Tibial nerve (tissue), 4 donors: ENCODE results near the gene OPCML. TPM values are rescaled to one million over a fixed set of nuclear protein-coding genes. Genes with fewer than 3 reads are reported as not detected.

ENCODE experiments used
- DNase-seq, 2 donors: peaks; one replicate each; pipeline ENCODE4 v3.0.0-alpha.2; 2019; ENCODE audit warnings: low spot score in 2 of 2
- H3K27ac ChIP-seq, 4 donors: fragments of 200-600 bp; sonication (generic) in 3 of 4; one replicate each; pipeline ENCODE4 v1.5.1; 2017 to 2019; ENCODE audit warnings: mild to moderate bottlenecking in 1 of 4
- H3K27me3 ChIP-seq, 2 donors: fragments of 200-600 bp; sonication (generic) in 1 of 2; one replicate each; pipeline versions ENCODE4 v1.5.1 to v1.6.0; 2017 to 2019
- H3K36me3 ChIP-seq, 3 donors: fragments of 200-600 bp; sonication (generic); one replicate each; pipeline ENCODE4 v1.5.1; 2018 to 2019
- H3K4me1 ChIP-seq, 4 donors: fragments of 200-600 bp; sonication (generic) in 3 of 4; one replicate each; pipeline ENCODE4 v1.5.1; 2017 to 2019
- H3K4me3 ChIP-seq, 4 donors: fragments of 200-600 bp; sonication (generic) in 3 of 4; one replicate each; pipeline ENCODE4 v1.5.1; 2017 to 2019; ENCODE audit warnings: mild to moderate bottlenecking in 1 of 4, moderate library complexity in 1 of 4
- H3K9me3 ChIP-seq, 4 donors: fragments of 200-600 bp; sonication (generic) in 3 of 4; one replicate each; pipeline ENCODE4 v1.5.1; 2017 to 2019
- EP300 ChIP-seq, 2 donors: sonication (generic); formaldehyde crosslinking; IDR thresholded peaks; one replicate each; pipeline ENCODE4 v1.6.1; 2017; ENCODE audit warnings: antibody characterized with exemption in 2 of 2, mild to moderate bottlenecking in 1 of 2
- POLR2A ChIP-seq, 2 donors: fragments of 450-650 bp; IDR thresholded peaks; one replicate each; pipeline ENCODE4 v1.6.1; 2017; ENCODE audit warnings: antibody characterized with exemption in 2 of 2, mild to moderate bottlenecking in 2 of 2, moderate library complexity in 2 of 2
- WGBS, 2 donors: methylation state at CpG; one replicate each; pipeline ENCODE4 v1.1.5; 2018; 5-methylcytosine and 5-hydroxymethylcytosine counted together
- total RNA-seq, 4 donors: library from RNA; depleted of rRNA; stranded (reverse); fragments of >200 nt; gene quantifications; one replicate each; pipeline ENCODE4 v1.1.0, GENCODE V29; 2016
- TF ChIP-seq, protein P1 (sequence below), 5 experiments: fragments of 200-600 bp in 3 of 5; fragments of 450-650 bp in 2 of 5; sonication (generic) in 3 of 5; IDR thresholded peaks; one replicate each; pipeline ENCODE4 v1.5.1; 2016 to 2019; ENCODE audit warnings: antibody characterized with exemption in 5 of 5, mild to moderate bottlenecking in 3 of 5, moderate library complexity in 2 of 5

OPCML gene
- total RNA-seq, 4 donors from 2014 or later: 1.0 to 10.8 (median 1.9) TPM

DNA sequence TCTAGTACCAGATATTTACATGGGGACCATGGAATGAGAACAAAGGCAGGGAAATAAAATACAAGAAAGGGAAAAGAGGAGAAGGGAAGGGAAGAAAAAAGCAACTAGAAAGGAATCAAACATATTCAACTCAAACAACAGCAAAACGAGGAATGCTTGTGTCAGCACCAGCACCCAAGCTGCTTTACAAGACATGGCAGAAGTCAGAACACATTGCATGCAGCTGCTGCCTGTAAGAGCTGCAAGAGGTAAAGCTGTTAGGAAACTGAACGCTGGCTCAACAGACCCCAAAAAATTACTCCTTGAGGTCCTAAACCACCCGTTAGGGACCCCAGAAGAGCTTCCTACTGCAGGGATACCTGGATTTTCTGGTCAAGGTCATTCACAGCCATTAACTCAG is 296.9 kb downstream of the OPCML start:
- Histone ChIP-seq H3K9me3 (peaks cover 0 to 8% (median 0%) of the 10 kb centered on the region in 4 donors), H3K4me3 (no peak overlapping the region), H3K36me3 (no peaks in the 10 kb centered on the region), H3K27me3 (no peaks in the 10 kb centered on the region), H3K4me1 (no peaks in the 10 kb centered on the region), H3K27ac (no peak overlapping the region)
- no peak for DNase-seq
- TF ChIP-seq POLR2A (IDR thresholded peaks at IDR 0.05) (no peak), EP300 (IDR thresholded peaks at IDR 0.05) (no peak)
- TF ChIP-seq, protein P1, sequence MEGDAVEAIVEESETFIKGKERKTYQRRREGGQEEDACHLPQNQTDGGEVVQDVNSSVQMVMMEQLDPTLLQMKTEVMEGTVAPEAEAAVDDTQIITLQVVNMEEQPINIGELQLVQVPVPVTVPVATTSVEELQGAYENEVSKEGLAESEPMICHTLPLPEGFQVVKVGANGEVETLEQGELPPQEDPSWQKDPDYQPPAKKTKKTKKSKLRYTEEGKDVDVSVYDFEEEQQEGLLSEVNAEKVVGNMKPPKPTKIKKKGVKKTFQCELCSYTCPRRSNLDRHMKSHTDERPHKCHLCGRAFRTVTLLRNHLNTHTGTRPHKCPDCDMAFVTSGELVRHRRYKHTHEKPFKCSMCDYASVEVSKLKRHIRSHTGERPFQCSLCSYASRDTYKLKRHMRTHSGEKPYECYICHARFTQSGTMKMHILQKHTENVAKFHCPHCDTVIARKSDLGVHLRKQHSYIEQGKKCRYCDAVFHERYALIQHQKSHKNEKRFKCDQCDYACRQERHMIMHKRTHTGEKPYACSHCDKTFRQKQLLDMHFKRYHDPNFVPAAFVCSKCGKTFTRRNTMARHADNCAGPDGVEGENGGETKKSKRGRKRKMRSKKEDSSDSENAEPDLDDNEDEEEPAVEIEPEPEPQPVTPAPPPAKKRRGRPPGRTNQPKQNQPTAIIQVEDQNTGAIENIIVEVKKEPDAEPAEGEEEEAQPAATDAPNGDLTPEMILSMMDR (IDR thresholded peaks at IDR 0.05): no peak
- WGBS, 2 donors: 54% methylated on average over 3 of the region's 3 CpGs

DNA sequence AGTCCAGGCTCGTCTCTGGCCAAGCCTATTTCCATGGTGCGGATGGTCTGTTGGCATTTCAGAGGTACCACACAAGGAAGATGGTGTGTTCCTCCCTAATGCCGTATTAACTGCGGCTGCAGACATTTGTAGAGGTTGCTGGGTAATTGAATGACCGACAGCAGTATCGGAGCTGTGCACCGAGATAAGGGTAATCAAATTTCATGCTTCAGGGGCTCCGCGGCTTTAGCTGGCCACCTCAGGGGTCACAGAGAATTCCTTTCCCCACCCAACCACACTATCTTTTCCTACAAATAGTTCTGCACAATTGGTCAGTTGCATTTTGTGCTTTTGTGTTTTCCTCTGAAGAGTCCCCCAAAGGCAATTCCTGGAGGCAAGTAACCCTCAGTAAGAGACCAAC is 297.4 kb downstream of the OPCML start:
- no peak for TF ChIP-seq EP300 (IDR thresholded peaks at IDR 0.05)
- TF ChIP-seq, protein P1 (IDR thresholded peaks at IDR 0.05): no peak
- TF ChIP-seq POLR2A (IDR thresholded peaks at IDR 0.05): no peak
- WGBS, 2 donors: 54 to 55% methylated on average over 9 of the region's 9 CpGs
- Histone ChIP-seq H3K4me1 (no peaks in the 10 kb centered on the region), H3K27ac (no peak overlapping the region), H3K9me3 (peaks cover 0 to 8% (median 0%) of the 10 kb centered on the region in 4 donors), H3K36me3 (no peaks in the 10 kb centered on the region), H3K27me3 (no peaks in the 10 kb centered on the region), H3K4me3 (no peak overlapping the region)
- DNase-seq: no peak

DNA sequence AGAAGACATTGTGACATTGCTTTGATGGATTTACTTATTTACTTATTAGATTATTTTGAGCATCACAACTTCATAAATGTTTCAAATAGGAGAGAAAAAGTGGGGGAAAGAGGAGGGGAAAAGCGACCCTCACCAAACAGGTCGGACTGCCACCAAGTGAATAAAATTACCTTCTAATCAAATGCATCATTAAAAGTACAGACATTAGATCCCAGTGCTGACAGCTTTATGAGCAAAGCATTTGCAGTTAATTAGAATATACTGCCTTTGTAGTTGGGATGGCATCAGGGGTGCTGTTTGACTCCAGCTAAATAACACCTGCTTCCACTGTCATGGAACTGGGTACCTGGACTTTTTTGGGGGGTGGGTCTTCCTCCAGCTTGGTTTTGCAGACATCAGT is 299.6 kb downstream of the OPCML start:
- Histone ChIP-seq H3K4me1 (peaks cover 0 to 2% (median 0%) of the 10 kb centered on the region in 4 donors), H3K27me3 (no peaks in the 10 kb centered on the region), H3K4me3 (no peak overlapping the region), H3K36me3 (no peaks in the 10 kb centered on the region), H3K27ac (no peak overlapping the region), H3K9me3 (peaks cover 0 to 8% (median 0%) of the 10 kb centered on the region in 4 donors)
- DNase-seq: no peak
- TF ChIP-seq, protein P1 (IDR thresholded peaks at IDR 0.05): no peak
- no peak for TF ChIP-seq EP300 (IDR thresholded peaks at IDR 0.05)
- no peak for TF ChIP-seq POLR2A (IDR thresholded peaks at IDR 0.05)
- WGBS, 2 donors: 55 to 67% methylated on average over 2 of the region's 2 CpGs

DNA sequence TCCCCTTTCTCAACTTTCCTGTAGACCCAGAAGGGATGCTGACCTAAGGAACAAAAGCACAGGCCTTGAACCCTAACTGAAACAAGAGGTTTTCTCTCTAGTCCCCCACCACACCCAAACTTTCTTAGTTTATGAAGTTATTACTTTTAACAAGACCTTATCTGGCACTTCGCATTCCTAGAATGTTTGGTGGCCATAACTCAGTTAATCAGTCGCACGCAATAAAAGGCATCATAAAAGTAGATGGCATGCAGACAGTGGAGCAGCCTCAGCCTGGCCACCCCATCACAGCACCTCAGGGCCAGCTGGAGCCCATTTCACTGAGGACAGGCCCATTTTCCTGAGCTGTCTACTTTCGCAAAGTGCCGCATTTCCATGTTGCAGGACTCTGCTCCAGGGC is 301.9 kb downstream of the OPCML start:
- TF ChIP-seq, protein P1 (IDR thresholded peaks at IDR 0.05): no peak
- no peak for TF ChIP-seq POLR2A (IDR thresholded peaks at IDR 0.05)
- TF ChIP-seq EP300 (IDR thresholded peaks at IDR 0.05): no peak

DNA sequence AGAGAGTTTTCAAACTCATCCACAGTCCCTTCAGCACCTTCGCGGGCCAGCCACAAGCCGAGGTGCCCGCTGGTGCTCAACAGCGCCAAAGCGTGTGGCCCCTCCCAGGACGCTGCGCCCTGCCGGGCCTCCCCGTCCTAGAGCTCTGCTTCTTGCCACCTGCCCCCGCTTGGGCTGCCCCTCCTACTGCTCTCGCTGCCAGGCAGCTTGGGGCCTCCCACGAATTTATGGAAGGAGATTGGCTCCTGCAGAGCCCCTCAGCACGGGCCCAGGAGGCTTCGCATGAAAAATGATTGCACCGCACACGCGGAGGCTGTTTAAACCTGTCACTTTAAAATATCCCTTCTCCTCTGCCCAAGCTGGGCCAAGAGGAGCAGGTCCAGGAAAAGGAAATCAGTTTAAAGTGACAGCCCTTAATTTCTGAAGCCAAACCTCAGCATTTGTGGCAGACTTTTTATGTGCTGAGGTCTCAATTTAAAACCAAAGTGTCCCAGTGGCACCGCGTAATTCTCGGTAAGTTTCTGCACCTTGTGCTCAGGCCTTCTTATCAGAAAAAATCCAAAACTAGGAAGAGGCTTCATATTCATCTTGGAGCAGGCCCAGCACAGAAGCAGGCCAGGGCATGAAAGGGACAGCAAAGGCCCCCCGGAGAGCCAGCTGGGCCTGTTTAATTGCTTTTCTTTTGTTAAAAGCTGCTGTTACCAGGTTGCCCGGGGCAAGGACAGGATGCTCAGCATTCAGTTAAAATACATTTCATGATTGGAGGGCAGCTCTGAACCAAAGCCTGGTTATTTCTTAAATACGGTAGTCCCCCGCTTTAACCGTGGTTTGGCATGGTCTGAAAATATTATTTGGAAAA is 303.6 kb downstream of the OPCML start:
- Histone ChIP-seq H3K4me3 (no peak overlapping the region), H3K36me3 (no peaks in the 10 kb centered on the region), H3K9me3 (peaks cover 0 to 6% (median 0%) of the 10 kb centered on the region in 4 donors), H3K4me1 (peaks cover 0 to 6% (median 0%) of the 10 kb centered on the region in 4 donors), H3K27me3 (no peaks in the 10 kb centered on the region), H3K27ac (no peak overlapping the region)
- TF ChIP-seq, protein P1 (IDR thresholded peaks at IDR 0.05): no peak
- no peak for TF ChIP-seq POLR2A (IDR thresholded peaks at IDR 0.05)
- TF ChIP-seq EP300 (IDR thresholded peaks at IDR 0.05): no peak
- WGBS, 2 donors: 30% methylated on average over 25 to 26 of the region's 26 CpGs
- DNase-seq: no peak

More for the DNA sequence above, 301.9 kb downstream of the OPCML start:
- 83 to 93% methylated on average over 5 of the region's 5 CpGs for WGBS, 2 donors
- no peak overlapping the region for H3K4me3 ChIP-seq
- H3K4me1 ChIP-seq: peaks cover 0 to 2% (median 0%) of the 10 kb centered on the region in 4 donors
- no peak overlapping the region for H3K27ac ChIP-seq
- no peak for DNase-seq
- H3K27me3 ChIP-seq: no peaks in the 10 kb centered on the region
- H3K9me3 ChIP-seq: peaks cover 0 to 8% (median 0%) of the 10 kb centered on the region in 4 donors
- no peaks in the 10 kb centered on the region for H3K36me3 ChIP-seq
